HCT116 (cell line): ENCODE measurements around the gene EPS8L2. TPM values are rescaled to one million over a fixed set of nuclear protein-coding genes. Genes with fewer than 3 reads are reported as not detected.

ENCODE experiments used
- ATAC-seq: fragments of 200-7000 bp; cut with Tn5 transposase; 2 replicates; pipeline ENCODE4 v1.9.1; 2020; ENCODE audit warnings: mild to moderate bottlenecking, moderate library complexity
- BruUV-seq: library from RNA; stranded (reverse); fragments of 400-500 nt; replicated peaks from 2 replicates; lab custom pipeline; 2021; lab: Mats Ljungman, UMichigan
- CTCF ChIA-PET: fragments of 300-600 bp; sonication (Branson Sonifier 250); formaldehyde crosslinking; loops from one replicate; lab custom pipeline; 2021; ENCODE audit warnings: antibody characterized with exemption; lab: Charles Lee
- POLR2A ChIA-PET: fragments of 300-600, 350-600 bp; sonication (Branson Sonifier 250); formaldehyde crosslinking; loops from one replicate; lab custom pipeline; 2021; ENCODE audit warnings: antibody characterized with exemption; lab: Charles Lee
- RAD21 ChIA-PET, 2 experiments: fragments of 300-600 bp; sonication (Branson Sonifier 250); formaldehyde crosslinking; loops; one replicate each; lab custom pipeline; 2023; ENCODE audit warnings: low total read pairs in 2 of 2; ENCODE audit not compliant: uncharacterized antibody in 2 of 2, unreplicated experiment in 2 of 2, low non-redundant PET in 1 of 2; lab: Charles Lee
- DNase-seq: peaks from one replicate; pipeline ENCODE4 v3.0.0-alpha.2; 2010; ENCODE audit warnings: low read depth, low spot score
- H2AFZ ChIP-seq: fragments of 200-600 bp; shearing (Covaris generic), sonication (generic); 2 replicates; pipeline ENCODE4 v1.6.1; 2017; ENCODE audit warnings: low read depth, mixed run types, mixed read lengths, antibody characterized with exemption, low read length; ENCODE audit not compliant: poor library complexity, severe bottlenecking
- H3K27ac ChIP-seq: 2 replicates; pipeline ENCODE4 v1.5.1; 2012; ENCODE audit warnings: low read depth, low read length
- H3K27me3 ChIP-seq: fragments of 200-600 bp; sonication (generic); 2 replicates; pipeline ENCODE4 v1.6.1; 2016; ENCODE audit warnings: mixed run types, low read length, mixed read lengths; ENCODE audit not compliant: insufficient read depth
- H3K36me3 ChIP-seq, 2 experiments: fragments of 200-500 bp in 1 of 2; fragments of 200-600 bp in 1 of 2; sonication (Bioruptor generic) in 1 of 2; sonication (generic) in 1 of 2; 2 replicates each; pipeline versions ENCODE4 v1.5.1 to v1.6.1; 2014 to 2016; ENCODE audit warnings: low read length in 2 of 2, inconsistent platforms in 1 of 2, mixed read lengths in 1 of 2, mixed run types in 1 of 2; ENCODE audit not compliant: insufficient read depth in 2 of 2, control insufficient read depth in 1 of 2
- H3K4me1 ChIP-seq, 2 experiments: fragments of 200-600 bp in 1 of 2; sonication (generic) in 1 of 2; 2 replicates each; pipeline versions ENCODE4 v1.5.1 to v1.6.1; 2012 to 2017; ENCODE audit warnings: low read length in 2 of 2, inconsistent platforms in 1 of 2, mild to moderate bottlenecking in 1 of 2, mixed read lengths in 1 of 2, mixed run types in 1 of 2, moderate library complexity in 1 of 2; ENCODE audit not compliant: insufficient read depth in 2 of 2, control insufficient read depth in 1 of 2
- H3K4me2 ChIP-seq: fragments of 200-600 bp; sonication (generic); 2 replicates; pipeline ENCODE4 v1.6.1; 2017; ENCODE audit warnings: mixed run types, low read length, mixed read lengths
- H3K4me3 ChIP-seq, 2 experiments: fragments of 200-600 bp in 1 of 2; sonication (generic) in 1 of 2; replicated peaks in 1 of 2; 2 replicates each; pipeline ENCODE4 v1.5.1; 2011 to 2016; ENCODE audit warnings: low read length in 2 of 2, control low read depth in 1 of 2, low read depth in 1 of 2, mild to moderate bottlenecking in 1 of 2, mixed read lengths in 1 of 2, mixed run types in 1 of 2
- H3K79me2 ChIP-seq: fragments of 200-600 bp; sonication (generic); 2 replicates; pipeline ENCODE4 v1.6.1; 2017; ENCODE audit warnings: mild to moderate bottlenecking, mixed run types, low read length, moderate library complexity, mixed read lengths; ENCODE audit not compliant: insufficient read depth
- H3K9ac ChIP-seq: fragments of 200-600 bp; sonication (generic); 2 replicates; pipeline ENCODE4 v1.6.1; 2016; ENCODE audit warnings: low read length, mixed read lengths
- H3K9me2 ChIP-seq: fragments of 200-600 bp; sonication (generic), shearing (Covaris generic); 2 replicates; pipeline ENCODE4 v1.6.1; 2017; ENCODE audit warnings: mixed run types, mild to moderate bottlenecking, moderate library complexity; ENCODE audit not compliant: insufficient read depth
- H3K9me3 ChIP-seq, 2 experiments: fragments of 200-500 bp in 1 of 2; fragments of 200-600 bp in 1 of 2; sonication (Bioruptor generic) in 1 of 2; sonication (generic) in 1 of 2; 2 replicates each; pipeline ENCODE4 v1.6.1; 2014 to 2017; ENCODE audit warnings: low read length in 2 of 2, mixed read lengths in 2 of 2, inconsistent platforms in 1 of 2, low read depth in 1 of 2, mild to moderate bottlenecking in 1 of 2, mixed run types in 1 of 2, moderate library complexity in 1 of 2; ENCODE audit not compliant: control insufficient read depth in 1 of 2, insufficient read depth in 1 of 2
- H4K20me1 ChIP-seq: fragments of 200-600 bp; sonication (generic), shearing (Covaris generic); 2 replicates; pipeline ENCODE4 v1.6.1; 2017; ENCODE audit warnings: mixed run types, mild to moderate bottlenecking, moderate library complexity; ENCODE audit not compliant: insufficient read depth
- CBX3 ChIP-seq: IDR thresholded peaks from 2 replicates; pipeline ENCODE4 v1.6.1; 2012; ENCODE audit warnings: low read depth
- CEBPB ChIP-seq: IDR thresholded peaks from 2 replicates; pipeline ENCODE4 v1.6.1; 2012; ENCODE audit warnings: low read depth
- EGR1 ChIP-seq: IDR thresholded peaks from 2 replicates; pipeline ENCODE4 v1.6.1; 2012; ENCODE audit warnings: low read depth
- ELF1 ChIP-seq: IDR thresholded peaks from 2 replicates; pipeline ENCODE4 v1.6.1; 2012; ENCODE audit warnings: low read depth, borderline replicate concordance
- EZH2 ChIP-seq: fragments of 200-600 bp; sonication (generic); IDR thresholded peaks from 2 replicates; pipeline ENCODE4 v1.6.1; 2017; ENCODE audit warnings: antibody characterized with exemption, mixed run types
- FOSL1 ChIP-seq: IDR thresholded peaks from 2 replicates; pipeline ENCODE4 v1.6.1; 2012; ENCODE audit warnings: low read depth
- JUND ChIP-seq: IDR thresholded peaks from 2 replicates; pipeline ENCODE4 v1.6.1; 2012
- POLR2A ChIP-seq: IDR thresholded peaks from 2 replicates; pipeline ENCODE4 v1.7.0; 2011; ENCODE audit warnings: borderline replicate concordance; ENCODE audit not compliant: insufficient read depth, insufficient read length; ENCODE audit errors: extremely low read depth
- POLR2AphosphoS5 ChIP-seq: IDR thresholded peaks from 2 replicates; pipeline ENCODE4 v1.6.1; 2011; ENCODE audit warnings: mild to moderate bottlenecking, low read depth, low read length, moderate library complexity
- RAD21 ChIP-seq: IDR thresholded peaks from 2 replicates; pipeline ENCODE4 v1.6.1; 2012; ENCODE audit warnings: low read depth, mild to moderate bottlenecking
- SP1 ChIP-seq: IDR thresholded peaks from 2 replicates; pipeline ENCODE4 v1.6.1; 2012; ENCODE audit warnings: low read depth
- SRF ChIP-seq: IDR thresholded peaks from 2 replicates; pipeline ENCODE4 v1.6.1; 2012; ENCODE audit warnings: low read depth
- TCF7L2 ChIP-seq: IDR thresholded peaks from 2 replicates; pipeline ENCODE4 v1.7.0; 2011; ENCODE audit warnings: borderline replicate concordance, inconsistent platforms; ENCODE audit not compliant: insufficient read depth, insufficient read length; ENCODE audit errors: extremely low read depth
- ZFX ChIP-seq: fragments of 450-650 bp; IDR thresholded peaks from 2 replicates; pipeline ENCODE4 v1.6.1; 2017
- ZNF274 ChIP-seq: fragments of 200-500 bp; sonication (Bioruptor generic); IDR thresholded peaks from 2 replicates; pipeline ENCODE4 v1.6.1; 2014; ENCODE audit warnings: mild to moderate bottlenecking, low read depth, low read length, inconsistent platforms
- intact Hi-C: fragments of 100-400 bp; cut with micrococcal nuclease; formaldehyde crosslinking; loops from 2 replicates; pipeline ENCODE4 v1.10.0; 2022
- total RNA-seq: library from RNA; stranded (reverse); gene quantifications from one replicate; pipeline ENCODE4 v1.2.1, GENCODE V29; 2021; ENCODE audit not compliant: unreplicated experiment
- TF ChIP-seq, protein P1 (sequence below): IDR thresholded peaks from 2 replicates; pipeline ENCODE4 v1.6.1; 2012
- TF ChIP-seq, protein P2 (sequence below), 3 experiments: fragments of 200-600 bp in 1 of 3; sonication (generic) in 1 of 3; IDR thresholded peaks in 2 of 3; conservative IDR thresholded peaks in 1 of 3; 2 replicates each; pipeline ENCODE4 v1.5.1; 2012 to 2017; ENCODE audit warnings: low read depth in 2 of 3, low read length in 2 of 3, antibody characterized with exemption in 1 of 3, borderline replicate concordance in 1 of 3, control low read depth in 1 of 3, mild to moderate bottlenecking in 1 of 3, mixed read lengths in 1 of 3, mixed run types in 1 of 3, moderate library complexity in 1 of 3; ENCODE audit not compliant: insufficient read depth in 1 of 3
- TF ChIP-seq, protein P3 (sequence below): IDR thresholded peaks from 2 replicates; pipeline ENCODE4 v1.6.1; 2011; ENCODE audit warnings: mild to moderate bottlenecking, low read length, moderate library complexity; ENCODE audit not compliant: insufficient replicate concordance; ENCODE audit errors: extremely low read depth
- TF ChIP-seq, protein P4 (sequence below): IDR thresholded peaks from 2 replicates; pipeline ENCODE4 v1.6.1; 2012

Gene EPS8L2
- total RNA-seq, 1 experiment from 2014 or later: 157 TPM

DNA sequence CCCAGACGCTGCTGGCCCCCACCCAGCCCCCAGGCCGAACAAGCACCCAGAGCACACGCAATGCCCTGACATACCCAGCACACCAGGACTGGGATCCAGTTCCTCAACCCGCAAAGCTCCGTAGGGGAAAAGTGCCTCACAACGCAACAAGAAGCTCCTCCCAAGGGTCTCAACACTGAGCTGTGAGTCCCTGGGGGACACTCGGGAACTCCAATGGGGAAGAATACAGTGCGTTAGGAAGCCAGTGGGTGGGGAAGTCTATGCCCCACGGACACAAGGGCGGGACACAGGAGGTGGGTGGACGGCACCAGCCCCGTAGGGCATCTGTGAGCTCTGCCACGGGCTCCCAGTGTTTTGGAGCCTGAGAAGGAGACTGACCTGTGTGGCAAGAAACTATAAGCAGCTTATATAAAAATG lies 12.6 kb upstream of the EPS8L2 start:
- H2AFZ ChIP-seq: no peak overlapping the region

More for the DNA sequence above, 12.6 kb upstream of the EPS8L2 start:
- POLR2A ChIA-PET: interaction anchor here (0.5 kb wide), 2 partner anchors 22 to 64 kb away, joined by 3 read pairs; no protein-coding TSS in a partner anchor
- no peak for DNase-seq
- BruUV-seq: no TSS peak
- no peaks in the 10 kb centered on the region for H4K20me1 ChIP-seq
- peak overlapping the region; percentile 22; the same call in 1 of the 2 replicates for H3K9ac ChIP-seq
- RAD21 ChIA-PET: interaction anchor here in 1 of 2 experiments (0.6 kb wide), 1 partner anchor 50 kb away, joined by 8 read pairs; no protein-coding TSS in a partner anchor
- H3K4me2 ChIP-seq: peak overlapping the region; percentile 87
- H3K4me3 ChIP-seq: no peak overlapping the region; a peak in 1 of 4 replicates
- TF ChIP-seq, protein P1, sequence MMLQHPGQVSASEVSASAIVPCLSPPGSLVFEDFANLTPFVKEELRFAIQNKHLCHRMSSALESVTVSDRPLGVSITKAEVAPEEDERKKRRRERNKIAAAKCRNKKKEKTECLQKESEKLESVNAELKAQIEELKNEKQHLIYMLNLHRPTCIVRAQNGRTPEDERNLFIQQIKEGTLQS: no peak
- TF ChIP-seq EGR1 (no peak), ZNF274 (no peak), ZFX (no peak), TCF7L2 (no peak), SP1 (no peak), RAD21 (no peak), FOSL1 (no peak), EZH2 (no peak), ELF1 (no peak), CEBPB (no peak), POLR2A (no peak), CBX3 (no peak), JUND (no peak), POLR2AphosphoS5 (no peak), SRF (no peak)
- TF ChIP-seq, protein P2, sequence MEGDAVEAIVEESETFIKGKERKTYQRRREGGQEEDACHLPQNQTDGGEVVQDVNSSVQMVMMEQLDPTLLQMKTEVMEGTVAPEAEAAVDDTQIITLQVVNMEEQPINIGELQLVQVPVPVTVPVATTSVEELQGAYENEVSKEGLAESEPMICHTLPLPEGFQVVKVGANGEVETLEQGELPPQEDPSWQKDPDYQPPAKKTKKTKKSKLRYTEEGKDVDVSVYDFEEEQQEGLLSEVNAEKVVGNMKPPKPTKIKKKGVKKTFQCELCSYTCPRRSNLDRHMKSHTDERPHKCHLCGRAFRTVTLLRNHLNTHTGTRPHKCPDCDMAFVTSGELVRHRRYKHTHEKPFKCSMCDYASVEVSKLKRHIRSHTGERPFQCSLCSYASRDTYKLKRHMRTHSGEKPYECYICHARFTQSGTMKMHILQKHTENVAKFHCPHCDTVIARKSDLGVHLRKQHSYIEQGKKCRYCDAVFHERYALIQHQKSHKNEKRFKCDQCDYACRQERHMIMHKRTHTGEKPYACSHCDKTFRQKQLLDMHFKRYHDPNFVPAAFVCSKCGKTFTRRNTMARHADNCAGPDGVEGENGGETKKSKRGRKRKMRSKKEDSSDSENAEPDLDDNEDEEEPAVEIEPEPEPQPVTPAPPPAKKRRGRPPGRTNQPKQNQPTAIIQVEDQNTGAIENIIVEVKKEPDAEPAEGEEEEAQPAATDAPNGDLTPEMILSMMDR (IDR thresholded peaks at IDR 0.05 in 2 of 3, conservative IDR thresholded peaks at IDR 0.05 in 1 of 3; ENCODE audit: borderline replicate concordance in 1 of 3, insufficient read depth in 1 of 3, low read depth in 2 of 3, low read length in 2 of 3): no peak
- TF ChIP-seq, protein P3, sequence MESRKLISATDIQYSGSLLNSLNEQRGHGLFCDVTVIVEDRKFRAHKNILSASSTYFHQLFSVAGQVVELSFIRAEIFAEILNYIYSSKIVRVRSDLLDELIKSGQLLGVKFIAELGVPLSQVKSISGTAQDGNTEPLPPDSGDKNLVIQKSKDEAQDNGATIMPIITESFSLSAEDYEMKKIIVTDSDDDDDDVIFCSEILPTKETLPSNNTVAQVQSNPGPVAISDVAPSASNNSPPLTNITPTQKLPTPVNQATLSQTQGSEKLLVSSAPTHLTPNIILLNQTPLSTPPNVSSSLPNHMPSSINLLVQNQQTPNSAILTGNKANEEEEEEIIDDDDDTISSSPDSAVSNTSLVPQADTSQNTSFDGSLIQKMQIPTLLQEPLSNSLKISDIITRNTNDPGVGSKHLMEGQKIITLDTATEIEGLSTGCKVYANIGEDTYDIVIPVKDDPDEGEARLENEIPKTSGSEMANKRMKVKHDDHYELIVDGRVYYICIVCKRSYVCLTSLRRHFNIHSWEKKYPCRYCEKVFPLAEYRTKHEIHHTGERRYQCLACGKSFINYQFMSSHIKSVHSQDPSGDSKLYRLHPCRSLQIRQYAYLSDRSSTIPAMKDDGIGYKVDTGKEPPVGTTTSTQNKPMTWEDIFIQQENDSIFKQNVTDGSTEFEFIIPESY: no peak
- TF ChIP-seq, protein P4, sequence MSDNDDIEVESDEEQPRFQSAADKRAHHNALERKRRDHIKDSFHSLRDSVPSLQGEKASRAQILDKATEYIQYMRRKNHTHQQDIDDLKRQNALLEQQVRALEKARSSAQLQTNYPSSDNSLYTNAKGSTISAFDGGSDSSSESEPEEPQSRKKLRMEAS: no peak
- TF ChIP-seq, all 23 proteins: peak for 0
- Histone ChIP-seq H3K36me3 (peaks cover 4 to 6% of the 10 kb centered on the region in 2 experiments; a peak in 3 of 4 replicates), H3K9me3 (no peaks in the 10 kb centered on the region), H3K27ac (no peak overlapping the region), H3K27me3 (no peaks in the 10 kb centered on the region), H3K4me1 (peaks cover 8 to 34% of the 10 kb centered on the region in 2 experiments), H3K79me2 (peaks cover 45% of the 10 kb centered on the region), H3K9me2 (no peaks in the 10 kb centered on the region)
- CTCF ChIA-PET: no interaction called here
- intact Hi-C loops: no loop called here
- ATAC-seq: no peak
